ENCODE measurements around the gene IVNS1ABP.

DNA sequence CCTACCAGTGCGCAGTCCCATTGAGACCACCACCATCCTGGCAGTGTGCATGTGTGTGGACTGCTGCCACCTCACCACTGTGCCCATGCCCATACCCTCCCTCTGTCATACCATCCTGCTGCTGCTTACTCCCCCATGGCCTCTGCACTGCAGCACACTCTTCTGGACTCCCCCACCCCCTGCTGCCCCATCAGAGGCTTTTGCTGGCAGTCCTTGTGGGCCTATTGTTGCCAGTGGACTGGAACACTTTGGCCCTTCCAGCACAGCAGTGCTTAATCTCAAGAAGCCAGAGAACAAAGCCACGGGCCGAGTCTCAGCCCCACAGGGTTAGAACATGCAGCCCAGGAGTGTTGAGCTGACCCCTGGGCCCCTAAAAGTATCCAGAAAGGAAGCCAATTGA lies 41.9 kb upstream of the IVNS1ABP start:
- TF ChIP-seq GATA2 (IDR thresholded peaks at IDR 0.05; ENCODE audit: low read depth, low read length): no peak
- TF ChIP-seq GATA3 (IDR thresholded peaks at IDR 0.05; ENCODE audit: low read depth, low read length): no peak
